Heart left ventricle (tissue), 13 donors: ENCODE data around the gene CTXN1.

Source experiments
- CTCF ChIP-seq, 12 donors: fragments of 200-600 bp; sonication (generic) in 4 of 12; IDR thresholded peaks; one replicate each; pipeline versions ENCODE4 v1.5.0 to v1.8.0; 2018 to 2022; ENCODE audit warnings: antibody characterized with exemption in 12 of 12, mild to moderate bottlenecking in 5 of 12
- POLR2A ChIP-seq, 2 donors: fragments of 450-650 bp; IDR thresholded peaks; one replicate each; pipeline ENCODE4 v1.6.1; 2017; ENCODE audit warnings: antibody characterized with exemption in 2 of 2, mild to moderate bottlenecking in 2 of 2, moderate library complexity in 2 of 2
- donor health status: ischemic (EF 13 %, LVEDD 7.1; RV severe dilation, severe dysfunction).
- donor health status: DM: no; HTN: yes; CAD: no.
- donor health status: DM: no; HTN: no; CAD: no.
- donor health status: ischemic (EF 25% LVEDD 6.9; RV normal size, moderate dysfunction).
- donor health status: ischemic (EF 25% LVEDD 5.7; RV mildly dilated, moderate dysfunction).
- donor health status: ischemic (EF 35%, LVEDD 5.7; RV mildly dilated, moderate dysfunction).
- donor health status: nonischemic (EF 11% LVEDD 7.7; RV severe dilation, severe dysfunction).
- donor health status: DM: yes; HTN: yes; CAD: no.
- donor health status: PGD.
- donor health status: ischemic (EF 29% LVEDD 5.4; RV normal size, mild dysfunction).
- donor health status: nonischemic (EF 23%, LVEDD 6.1; RV moderate dilation, normal function).

- TF ChIP-seq CTCF (IDR thresholded peaks at IDR 0.05) (no peak), POLR2A (IDR thresholded peaks at IDR 0.05) (no peak)
Measured at GRCh38 chr19:7879836-7880235, 46.1 kb downstream of the CTXN1 start.
